CD4-positive, alpha-beta T cell treated with Interleukin-6 for 4 hours (primary cell): Measurements from ENCODE around the gene ICA1L.

Source experiments
- DNase-seq: peaks from one replicate; pipeline ENCODE4 v3.0.0-alpha.2; 2020; ENCODE audit warnings: mixed read lengths

The ICA1L gene

GRCh38 chr2:202723746-202724145, 147.8 kb downstream of the ICA1L start:
- DNase-seq: no peak
